ENCODE results near the gene SSC5D. TPM values are rescaled to one million over a fixed set of nuclear protein-coding genes. Genes with fewer than 3 reads are reported as not detected.

The SSC5D gene
- total RNA-seq, 1 donor from 2014 or later, result 1.3 TPM

GRCh38 chr19:55442372-55442961 lies 45.8 kb upstream of the SSC5D start:
- H3K36me3 Mint-ChIP-seq (ENCODE audit: low read depth), result peaks cover 4% of the 10 kb centered on the region
- no peak for TF ChIP-seq CTCF (conservative IDR thresholded peaks at IDR 0.05)
- no peak for DNase-seq (ENCODE audit: low read depth, low spot score)
- peaks cover 88% of the 10 kb centered on the region for H3K27me3 Mint-ChIP-seq (ENCODE audit: low read depth)
- H3K27ac Mint-ChIP-seq (ENCODE audit: unreplicated experiment), result no peak overlapping the region
- no peak overlapping the region for H3K4me3 Mint-ChIP-seq
- H3K9me3 Mint-ChIP-seq, result no peaks in the 10 kb centered on the region
- H3K4me1 Mint-ChIP-seq, result peaks cover 11% of the 10 kb centered on the region

GRCh38 chr19:55443045-55443823 lies 45.0 kb upstream of the SSC5D start, which contains the start of gene SHISA7:
SHISA7 (minus strand) TSS chr19:55443300; CDS start chr19:55442863, 437 bp downstream.
- H3K27me3 Mint-ChIP-seq (ENCODE audit: low read depth), result peaks cover 82% of the 10 kb centered on the region
- DNase-seq (ENCODE audit: low read depth, low spot score), result no peak
- H3K9me3 Mint-ChIP-seq, result no peaks in the 10 kb centered on the region
- peaks cover 4% of the 10 kb centered on the region for H3K36me3 Mint-ChIP-seq (ENCODE audit: low read depth)
- H3K4me3 Mint-ChIP-seq, result no peak within 1 kb of the TSS
- TF ChIP-seq CTCF (conservative IDR thresholded peaks at IDR 0.05), result no peak
- peaks cover 10% of the 10 kb centered on the region for H3K4me1 Mint-ChIP-seq
- no peak within 1 kb of the TSS for H3K27ac Mint-ChIP-seq (ENCODE audit: unreplicated experiment)

GRCh38 chr19:55443824-55444480 lies 44.3 kb upstream of the SSC5D start:
- DNase-seq (ENCODE audit: low read depth, low spot score), result no peak
- Mint-ChIP-seq H3K27me3 (ENCODE audit: low read depth) (peaks cover 75% of the 10 kb centered on the region), H3K36me3 (ENCODE audit: low read depth) (peaks cover 4% of the 10 kb centered on the region), H3K27ac (ENCODE audit: unreplicated experiment) (no peak overlapping the region), H3K9me3 (no peaks in the 10 kb centered on the region), H3K4me1 (peaks cover 10% of the 10 kb centered on the region), H3K4me3 (no peak overlapping the region)
- TF ChIP-seq CTCF (conservative IDR thresholded peaks at IDR 0.05), result no peak

DNA sequence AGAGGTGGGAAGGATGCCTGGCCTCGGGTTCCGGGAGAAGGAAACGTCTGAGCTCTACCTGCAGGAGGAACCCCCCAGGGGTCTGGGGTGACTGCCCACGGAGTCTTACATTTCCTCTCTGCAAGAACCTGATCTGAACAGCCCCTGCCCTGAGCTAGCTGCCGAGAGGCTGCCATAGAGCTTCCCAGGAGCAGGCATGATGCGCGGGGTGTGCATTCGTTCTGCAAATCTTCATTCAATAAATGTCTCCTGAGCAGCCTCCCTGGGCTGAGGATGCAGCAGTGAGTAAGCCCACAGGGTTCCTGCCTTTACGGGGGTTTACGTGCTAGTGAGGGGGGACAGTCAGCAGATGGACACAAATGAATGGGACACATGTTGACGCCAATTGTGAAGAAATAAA lies 43.6 kb upstream of the SSC5D start:
- H3K36me3 Mint-ChIP-seq (ENCODE audit: low read depth), result peaks cover 4% of the 10 kb centered on the region
- no peak overlapping the region for H3K27ac Mint-ChIP-seq (ENCODE audit: unreplicated experiment)
- H3K4me3 Mint-ChIP-seq, result no peak overlapping the region
- no peak for DNase-seq (ENCODE audit: low read depth, low spot score)
- no peak for TF ChIP-seq CTCF (conservative IDR thresholded peaks at IDR 0.05)
- peaks cover 10% of the 10 kb centered on the region for H3K4me1 Mint-ChIP-seq
- H3K9me3 Mint-ChIP-seq, result no peaks in the 10 kb centered on the region
- H3K27me3 Mint-ChIP-seq (ENCODE audit: low read depth), result peaks cover 68% of the 10 kb centered on the region

DNA sequence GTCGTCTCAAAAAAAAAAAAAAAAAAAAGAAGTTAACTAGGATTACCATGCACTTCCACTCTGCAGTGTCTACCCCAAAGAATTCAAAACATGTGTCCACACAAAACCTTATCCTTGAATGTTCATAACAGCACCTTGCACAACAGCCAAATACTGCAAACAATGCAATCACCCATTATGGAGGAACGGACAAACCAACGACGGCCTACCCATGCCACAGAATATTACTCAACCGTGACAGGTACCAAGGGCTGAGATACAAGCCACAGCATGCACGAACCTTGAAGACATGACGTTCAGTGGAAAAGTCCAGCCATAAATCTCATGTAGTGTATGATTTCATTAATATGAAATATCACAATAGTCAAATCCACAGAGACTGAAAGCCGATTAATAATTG lies 42.2 kb upstream of the SSC5D start:
- Mint-ChIP-seq H3K4me1 (peaks cover 6% of the 10 kb centered on the region), H3K36me3 (ENCODE audit: low read depth) (peaks cover under 1% of the 10 kb centered on the region), H3K4me3 (no peak overlapping the region), H3K27ac (ENCODE audit: unreplicated experiment) (no peak overlapping the region), H3K27me3 (ENCODE audit: low read depth) (peaks cover 62% of the 10 kb centered on the region), H3K9me3 (no peaks in the 10 kb centered on the region)
- no peak for TF ChIP-seq CTCF (conservative IDR thresholded peaks at IDR 0.05)
- DNase-seq (ENCODE audit: low read depth, low spot score), result no peak
